ENCODE results near the gene CLTA. TPM values are rescaled to one million over a fixed set of nuclear protein-coding genes. Genes with fewer than 3 reads are reported as not detected.

Gene CLTA
- total RNA-seq, 1 donor from 2014 or later: 424 TPM

- DNase-seq (ENCODE audit: low read depth) (no peak), FAIRE-seq (no peak)
- Histone ChIP-seq H3K27ac (ENCODE audit: low read depth, low read length) (no peak overlapping the region), H3K36me3 (ENCODE audit: insufficient read depth, low read length) (peaks cover 45% of the 10 kb centered on the region), H3K4me1 (ENCODE audit: insufficient read depth, low read length) (peaks cover 23% of the 10 kb centered on the region), H4K20me1 (ENCODE audit: insufficient read depth, low read length) (peaks cover 83% of the 10 kb centered on the region), H3K27me3 (ENCODE audit: insufficient read depth, low read length) (no peaks in the 10 kb centered on the region), H3K4me3 (ENCODE audit: insufficient read depth, low read depth, low read length) (no peak overlapping the region), H3K9ac (ENCODE audit: low read length) (no peak overlapping the region), H2AFZ (ENCODE audit: low read depth, low read length) (no peak overlapping the region), H3K4me2 (ENCODE audit: low read length) (no peak overlapping the region), H3K79me2 (ENCODE audit: insufficient read depth, low read length) (peaks cover 74% of the 10 kb centered on the region), H3K9me3 (ENCODE audit: insufficient read depth, low read depth, low read length) (no peaks in the 10 kb centered on the region)
- Mint-ChIP-seq H3K4me1 (ENCODE audit: low read depth, unreplicated experiment) (peaks cover 68% of the 10 kb centered on the region), H3K36me3 (ENCODE audit: low read depth, unreplicated experiment) (peaks cover 32% of the 10 kb centered on the region), H3K4me3 (ENCODE audit: unreplicated experiment) (no peak overlapping the region), H3K27ac (ENCODE audit: unreplicated experiment) (no peak overlapping the region), H3K9me3 (ENCODE audit: unreplicated experiment) (no peaks in the 10 kb centered on the region), H3K27me3 (ENCODE audit: low read depth, unreplicated experiment) (no peaks in the 10 kb centered on the region)
- TF ChIP-seq EZH2 (IDR thresholded peaks at IDR 0.05; ENCODE audit: insufficient read depth, low read length) (no peak), CTCF (IDR thresholded peaks at IDR 0.05; ENCODE audit: insufficient read depth, low read depth, low read length) (no peak)
These were observed 20.8 kb downstream of the CLTA start for GRCh38 chr9:36211510-36211909.

- H3K4me1 Mint-ChIP-seq (ENCODE audit: low read depth, unreplicated experiment): peaks cover 49% of the 10 kb centered on the region
- Histone ChIP-seq H3K4me3 (ENCODE audit: insufficient read depth, low read depth, low read length) (no peak overlapping the region), H3K27me3 (ENCODE audit: insufficient read depth, low read length) (no peaks in the 10 kb centered on the region), H2AFZ (ENCODE audit: low read depth, low read length) (no peak overlapping the region), H3K79me2 (ENCODE audit: insufficient read depth, low read length) (peaks cover 66% of the 10 kb centered on the region), H3K27ac (ENCODE audit: low read depth, low read length) (no peak overlapping the region), H4K20me1 (ENCODE audit: insufficient read depth, low read length) (peaks cover 80% of the 10 kb centered on the region), H3K9ac (ENCODE audit: low read length) (no peak overlapping the region), H3K9me3 (ENCODE audit: insufficient read depth, low read depth, low read length) (no peaks in the 10 kb centered on the region), H3K4me1 (ENCODE audit: insufficient read depth, low read length) (peaks cover 4% of the 10 kb centered on the region), H3K4me2 (ENCODE audit: low read length) (no peak overlapping the region), H3K36me3 (ENCODE audit: insufficient read depth, low read length) (peaks cover 48% of the 10 kb centered on the region)
- H3K36me3 Mint-ChIP-seq (ENCODE audit: low read depth, unreplicated experiment): peaks cover 27% of the 10 kb centered on the region
- no peaks in the 10 kb centered on the region for H3K9me3 Mint-ChIP-seq (ENCODE audit: unreplicated experiment)
- DNase-seq (ENCODE audit: low read depth) (no peak), FAIRE-seq (no peak)
- H3K4me3 Mint-ChIP-seq (ENCODE audit: unreplicated experiment): no peak overlapping the region
- H3K27me3 Mint-ChIP-seq (ENCODE audit: low read depth, unreplicated experiment): no peaks in the 10 kb centered on the region
- no peak overlapping the region for H3K27ac Mint-ChIP-seq (ENCODE audit: unreplicated experiment)
- TF ChIP-seq CTCF (IDR thresholded peaks at IDR 0.05; ENCODE audit: insufficient read depth, low read depth, low read length) (no peak), EZH2 (IDR thresholded peaks at IDR 0.05; ENCODE audit: insufficient read depth, low read length) (no peak)
These were observed 22.7 kb downstream of the CLTA start for GRCh38 chr9:36213387-36213786.

GRCh38 chr9:36213989-36214388, 23.3 kb downstream of the CLTA start:
- Histone ChIP-seq H4K20me1 (ENCODE audit: insufficient read depth, low read length) (peaks cover 80% of the 10 kb centered on the region), H3K9ac (ENCODE audit: low read length) (no peak overlapping the region), H2AFZ (ENCODE audit: low read depth, low read length) (no peak overlapping the region), H3K27ac (ENCODE audit: low read depth, low read length) (no peak overlapping the region), H3K9me3 (ENCODE audit: insufficient read depth, low read depth, low read length) (no peaks in the 10 kb centered on the region), H3K4me1 (ENCODE audit: insufficient read depth, low read length) (no peaks in the 10 kb centered on the region), H3K79me2 (ENCODE audit: insufficient read depth, low read length) (peaks cover 60% of the 10 kb centered on the region), H3K4me3 (ENCODE audit: insufficient read depth, low read depth, low read length) (no peak overlapping the region), H3K4me2 (ENCODE audit: low read length) (no peak overlapping the region), H3K36me3 (ENCODE audit: insufficient read depth, low read length) (peaks cover 42% of the 10 kb centered on the region), H3K27me3 (ENCODE audit: insufficient read depth, low read length) (no peaks in the 10 kb centered on the region)
- FAIRE-seq: no peak
- Mint-ChIP-seq H3K4me1 (ENCODE audit: low read depth, unreplicated experiment) (peaks cover 48% of the 10 kb centered on the region), H3K36me3 (ENCODE audit: low read depth, unreplicated experiment) (peaks cover 27% of the 10 kb centered on the region), H3K27ac (ENCODE audit: unreplicated experiment) (peak overlapping the region; percentile 26), H3K27me3 (ENCODE audit: low read depth, unreplicated experiment) (no peaks in the 10 kb centered on the region), H3K4me3 (ENCODE audit: unreplicated experiment) (no peak overlapping the region), H3K9me3 (ENCODE audit: unreplicated experiment) (no peaks in the 10 kb centered on the region)
- no peak for DNase-seq (ENCODE audit: low read depth)
- TF ChIP-seq CTCF (IDR thresholded peaks at IDR 0.05; ENCODE audit: insufficient read depth, low read depth, low read length): no peak
- no peak for TF ChIP-seq EZH2 (IDR thresholded peaks at IDR 0.05; ENCODE audit: insufficient read depth, low read length)
